ENCODE measurements around the gene GABPA.
"Not testable (repeated sequence)": the region's sequence is repeated elsewhere in the genome, so short reads cannot be mapped to it uniquely, and the experiment has no call there.

GABPA gene

DNA sequence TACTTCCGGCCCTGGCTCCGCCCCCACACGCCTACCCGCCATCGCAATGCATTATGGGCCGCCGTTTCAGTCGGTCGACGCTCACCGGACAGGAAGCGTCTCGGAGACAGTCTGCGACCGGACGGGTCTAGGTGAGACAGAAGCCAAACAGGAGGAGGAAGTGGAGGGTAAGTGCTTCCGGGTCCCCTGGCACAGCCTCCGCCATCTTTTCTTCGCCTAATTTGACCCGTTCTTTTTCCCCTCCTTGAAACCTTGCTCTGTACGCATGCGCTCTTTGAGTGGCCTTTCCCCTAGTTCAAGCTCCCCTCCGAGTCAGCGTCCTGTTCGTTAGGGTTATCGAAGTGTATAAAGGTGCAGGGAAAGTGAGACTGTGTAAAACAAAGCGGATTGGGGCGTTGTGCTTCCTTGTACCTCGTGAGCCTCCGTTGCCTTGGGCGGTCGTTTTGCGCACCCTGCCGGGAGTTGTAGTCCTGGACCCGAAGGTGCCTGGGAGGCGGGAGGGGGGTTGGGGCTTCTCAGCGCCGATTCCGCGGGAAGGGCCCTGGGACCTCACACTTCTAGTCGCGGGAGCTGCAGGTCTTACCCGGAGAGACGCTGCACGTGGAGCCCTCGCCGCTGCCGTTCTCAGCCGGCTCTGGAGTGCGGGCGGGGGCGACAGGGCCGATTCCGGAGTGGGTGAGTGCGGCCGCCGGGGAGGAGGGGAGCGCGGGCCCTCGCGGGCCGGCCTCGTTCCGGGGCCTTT is at the start of gene GABPA, which contains the start of gene ATP5PF:
GABPA (plus strand) TSS at position 69 of the 742 bp plus-strand sequence. CDS start 6,627 bp downstream, outside the sequence.
ATP5PF (minus strand) TSS at position 1 of the 742 bp plus-strand sequence. CDS start 5,110 bp downstream, outside the sequence.
- in situ Hi-C loops (cut with MboI; ENCODE audit: low sequenced_read_pairs): no loop called here

DNA sequence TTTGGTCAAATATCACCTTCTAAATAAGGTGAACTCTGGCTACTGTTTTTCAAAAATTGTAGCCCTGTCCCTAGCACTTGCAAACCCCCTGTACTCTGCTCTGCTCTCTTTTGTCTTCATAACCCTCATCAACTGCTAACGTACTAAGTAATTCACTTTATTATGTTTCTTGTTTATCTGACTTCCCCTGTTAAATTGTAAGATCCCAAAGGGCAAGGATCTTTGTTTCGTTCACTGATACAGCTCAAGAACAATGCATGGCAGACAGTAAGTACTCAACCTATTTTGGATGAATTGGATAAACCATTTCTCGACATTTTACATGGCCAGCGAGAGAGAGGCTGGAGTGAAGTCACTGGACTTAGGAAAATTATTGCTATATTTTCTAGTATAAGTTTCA is 47.0 kb upstream of the GABPA start:
- in situ Hi-C loops (cut with MboI; ENCODE audit: low sequenced_read_pairs): no loop called here

DNA sequence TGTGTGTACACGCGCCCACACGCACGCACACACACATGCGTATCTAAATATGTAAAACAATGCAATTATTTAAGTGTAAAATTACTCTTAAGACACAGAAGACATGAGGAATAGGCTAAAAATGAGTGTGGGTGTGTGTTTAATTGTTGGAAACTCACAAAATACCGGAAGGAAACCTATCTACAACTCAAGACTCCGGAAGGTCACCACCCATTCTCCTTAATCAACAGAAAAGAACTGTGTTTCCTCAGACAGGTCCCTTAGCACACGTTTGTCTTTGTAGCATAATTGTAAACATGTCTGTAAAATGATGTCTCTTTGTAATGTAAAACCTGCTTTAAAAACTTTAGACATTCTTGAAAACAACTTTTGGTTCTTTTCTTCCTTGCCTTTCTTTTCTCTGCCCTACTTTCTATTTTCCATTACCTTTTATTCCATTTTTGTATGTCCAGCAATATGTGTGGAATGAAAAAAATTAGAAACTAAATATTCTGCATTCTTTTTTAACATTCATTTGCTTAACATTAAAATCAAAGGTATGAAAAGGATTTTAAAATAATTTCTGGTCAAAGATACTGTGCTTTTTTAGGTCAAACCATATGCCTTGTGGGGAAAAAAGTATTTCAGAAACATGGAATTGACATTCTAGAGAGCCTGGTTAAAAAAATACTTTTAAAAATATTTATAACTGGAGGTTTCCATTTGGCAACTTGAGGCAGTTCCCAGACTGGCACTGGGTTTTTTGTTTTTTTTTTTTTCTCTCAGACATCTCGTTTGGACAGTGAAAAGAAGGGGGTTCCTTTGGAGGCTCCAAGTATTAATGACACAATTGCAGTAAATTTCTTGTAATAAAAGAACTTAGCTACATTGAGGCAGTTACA is 46.3 kb upstream of the GABPA start:
- in situ Hi-C loops (cut with MboI; ENCODE audit: low sequenced_read_pairs): no loop called here

DNA sequence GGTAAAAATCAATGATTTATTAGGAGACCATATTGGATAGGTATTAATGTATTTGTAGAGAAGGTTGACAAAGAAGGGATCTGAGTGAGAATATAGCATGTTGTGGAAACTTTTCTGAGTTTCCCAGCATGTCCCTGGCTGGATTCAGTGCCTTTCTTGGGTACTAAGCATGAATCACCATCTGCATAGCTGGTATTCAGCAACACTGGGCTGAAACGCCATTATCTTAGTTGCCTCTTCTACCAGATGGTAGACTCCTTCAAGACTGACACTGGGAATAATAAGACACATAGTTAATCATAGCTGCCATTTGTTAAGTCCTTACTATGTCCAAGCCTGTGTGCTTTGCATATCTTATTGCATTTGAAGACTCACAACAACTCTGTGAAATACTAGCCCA is 45.5 kb upstream of the GABPA start:
- in situ Hi-C loops (cut with MboI; ENCODE audit: low sequenced_read_pairs): no loop called here

DNA sequence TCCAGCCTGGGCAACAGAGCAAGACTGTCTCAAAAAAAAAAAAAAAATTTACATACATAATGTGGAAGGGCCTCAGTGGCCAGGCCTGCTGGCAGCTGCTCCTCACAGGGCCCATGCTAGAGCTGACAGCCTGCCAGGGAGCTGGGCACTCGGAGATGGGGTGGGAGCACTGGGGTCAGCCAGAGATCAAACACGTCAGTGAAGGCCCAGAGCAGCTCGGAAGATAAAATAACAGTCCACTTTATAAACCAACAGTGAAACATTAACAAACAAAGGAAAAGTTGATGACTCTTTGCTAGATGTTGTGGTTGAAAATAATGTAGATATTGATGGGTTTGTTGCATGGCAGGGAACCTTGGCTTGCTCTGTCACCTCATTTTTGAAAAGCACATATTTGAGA is 42.8 kb upstream of the GABPA start:
- in situ Hi-C loops (cut with MboI; ENCODE audit: low sequenced_read_pairs): no loop called here

DNA sequence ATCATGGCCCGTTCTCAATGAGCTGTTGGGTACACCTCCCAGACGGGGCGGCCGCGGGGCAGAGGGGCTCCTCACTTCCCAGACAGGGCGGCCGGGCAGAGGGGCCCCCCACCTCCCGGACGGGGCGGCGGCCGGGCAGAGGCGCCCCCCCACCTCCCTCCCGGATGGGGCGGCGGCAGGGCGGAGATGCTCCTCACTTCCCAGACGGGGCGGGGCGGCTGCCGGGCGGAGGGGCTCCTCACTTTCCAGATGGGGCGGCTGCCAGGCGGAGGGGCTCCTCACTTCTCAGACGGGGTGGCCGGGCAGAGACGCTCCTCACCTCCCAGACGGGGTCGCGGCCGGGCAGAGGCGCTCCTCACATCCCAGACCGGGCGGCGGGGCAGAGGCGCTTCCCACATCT is 39.3 kb upstream of the GABPA start:
- in situ Hi-C loops (cut with MboI; ENCODE audit: low sequenced_read_pairs): not testable (repeated sequence)

DNA sequence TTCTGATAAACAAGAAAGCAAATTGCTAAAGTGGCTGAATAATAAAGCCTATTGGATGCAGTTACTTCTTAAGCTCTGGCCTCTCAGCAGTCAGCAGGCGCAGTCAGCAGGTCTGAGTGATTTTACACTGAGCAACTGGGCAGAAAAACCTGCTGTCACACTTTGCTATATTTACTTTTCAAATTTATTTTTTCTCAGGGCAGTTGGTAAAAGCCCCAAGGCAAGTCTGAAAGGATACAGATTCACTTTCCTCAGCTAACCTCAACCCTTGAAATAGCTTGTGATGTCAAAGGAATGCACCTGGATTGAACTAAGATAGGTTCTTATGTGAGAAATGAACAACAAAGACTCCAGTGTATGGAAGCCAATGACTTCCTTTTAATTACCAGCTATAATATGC is 34.0 kb upstream of the GABPA start:
- in situ Hi-C loops (cut with MboI; ENCODE audit: low sequenced_read_pairs): no loop called here

DNA sequence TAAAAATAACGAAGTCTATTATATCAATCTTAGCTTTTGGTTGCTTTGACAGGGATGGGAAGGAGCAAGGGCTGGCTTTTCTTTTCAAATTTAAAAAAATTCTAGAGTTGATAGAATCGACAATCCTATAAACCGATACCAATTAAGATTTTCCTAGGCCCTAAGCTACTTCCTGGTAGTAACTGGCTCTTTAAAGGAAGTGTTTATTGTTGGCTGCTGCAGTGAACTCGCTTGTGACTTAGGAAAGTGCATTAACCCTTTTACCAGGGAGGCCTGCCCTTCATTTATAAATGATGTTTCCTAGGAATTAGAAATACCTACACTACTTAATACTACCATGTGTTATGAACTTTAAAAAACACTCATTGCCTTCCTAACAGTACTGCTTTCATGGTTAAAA is 33.2 kb upstream of the GABPA start:
- in situ Hi-C loops (cut with MboI; ENCODE audit: low sequenced_read_pairs): no loop called here

DNA sequence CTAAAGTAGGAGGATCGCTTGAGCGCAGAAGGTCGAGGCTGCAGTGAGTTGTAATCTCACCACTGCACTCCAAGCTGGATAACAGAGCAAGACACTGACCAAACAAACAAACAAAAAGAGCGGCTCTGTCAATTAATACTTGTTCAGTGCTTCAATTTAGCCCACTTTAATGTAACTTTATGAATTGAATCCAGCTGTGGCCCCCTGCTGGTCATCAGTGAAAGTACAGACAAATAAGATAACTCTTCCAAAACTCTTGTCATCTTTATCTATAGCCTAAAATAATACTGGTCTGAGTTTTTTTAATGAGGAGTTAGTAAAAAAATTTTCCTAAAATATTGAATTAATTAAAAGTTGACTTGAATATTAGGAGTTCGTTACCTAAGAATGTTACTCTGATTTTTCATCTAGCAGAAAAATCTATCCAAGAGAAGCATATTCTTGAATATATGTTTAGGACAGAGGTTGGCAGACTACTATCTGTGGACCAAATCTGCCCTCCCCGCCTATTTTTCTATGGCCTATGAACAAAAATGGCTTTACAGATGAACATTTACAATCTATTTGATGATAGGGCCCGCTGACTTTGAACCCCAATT is 26.2 kb upstream of the GABPA start:
- in situ Hi-C loops (cut with MboI; ENCODE audit: low sequenced_read_pairs): no loop called here

DNA sequence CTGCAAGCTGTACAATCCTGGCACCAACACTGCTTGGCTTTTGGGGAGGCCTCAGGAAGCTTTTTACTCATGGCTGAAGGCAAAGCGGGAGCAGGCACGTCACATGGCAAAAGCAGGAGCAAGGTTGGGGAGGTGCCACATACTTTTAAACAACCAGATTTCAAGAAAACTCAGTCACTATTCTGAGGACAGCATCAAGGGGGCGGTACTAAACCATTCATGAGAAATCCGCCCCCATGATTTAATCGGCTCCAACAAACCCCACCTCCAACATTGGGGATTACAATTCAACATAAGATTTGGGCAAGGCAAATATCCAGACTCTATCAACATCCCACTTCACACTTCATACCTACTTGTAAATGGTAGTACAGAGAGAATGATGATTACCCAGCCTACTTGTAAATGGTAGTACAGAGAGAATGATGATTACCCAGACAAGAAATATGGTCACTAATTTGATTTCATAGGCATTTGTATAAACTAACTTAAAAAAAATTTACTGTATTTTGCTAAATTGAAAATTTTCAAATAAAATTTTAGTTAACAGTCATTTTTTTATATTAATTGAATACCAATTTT is 25.0 kb upstream of the GABPA start:
- in situ Hi-C loops (cut with MboI; ENCODE audit: low sequenced_read_pairs): no loop called here

DNA sequence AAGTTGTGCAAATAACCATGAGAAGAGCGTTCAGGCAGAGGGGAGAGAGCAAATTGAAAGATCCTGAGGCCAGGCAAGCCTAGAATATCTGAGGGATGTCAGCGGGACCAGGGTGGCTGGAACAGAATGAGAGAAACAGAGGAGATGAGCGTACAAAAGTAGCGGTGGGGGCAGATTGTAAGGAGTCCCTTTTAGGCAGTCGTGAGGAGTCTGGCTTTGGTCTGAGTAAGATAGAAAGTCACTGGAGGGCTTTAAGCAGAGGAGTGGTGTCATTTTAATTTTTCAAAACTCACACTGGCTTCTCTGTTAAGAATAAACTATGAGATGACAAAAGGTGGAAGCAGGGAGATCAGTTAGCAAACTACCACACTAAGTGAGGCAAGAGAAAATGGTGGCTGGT is 24.2 kb upstream of the GABPA start:
- in situ Hi-C loops (cut with MboI; ENCODE audit: low sequenced_read_pairs): no loop called here

DNA sequence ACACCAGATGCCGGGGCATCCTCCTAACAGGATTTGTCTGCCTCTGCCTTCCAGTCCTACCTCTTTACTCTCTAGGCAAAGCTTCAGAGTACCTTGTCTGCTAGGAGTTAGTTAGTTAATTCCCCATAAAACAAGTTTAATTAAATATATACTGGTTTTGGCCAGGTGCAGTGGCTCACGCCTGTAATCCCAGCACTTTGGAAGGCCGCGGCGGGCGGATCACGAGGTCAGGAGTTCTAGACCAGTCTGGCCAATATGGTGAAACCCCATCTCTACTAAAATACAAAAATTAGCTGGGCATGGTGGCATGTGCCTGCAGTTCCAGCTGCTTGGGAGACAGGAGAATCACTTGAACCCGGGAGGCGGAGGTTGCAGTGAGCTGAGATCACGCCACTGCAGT is 20.7 kb upstream of the GABPA start:
- in situ Hi-C loops (cut with MboI; ENCODE audit: low sequenced_read_pairs): not testable (repeated sequence)

DNA sequence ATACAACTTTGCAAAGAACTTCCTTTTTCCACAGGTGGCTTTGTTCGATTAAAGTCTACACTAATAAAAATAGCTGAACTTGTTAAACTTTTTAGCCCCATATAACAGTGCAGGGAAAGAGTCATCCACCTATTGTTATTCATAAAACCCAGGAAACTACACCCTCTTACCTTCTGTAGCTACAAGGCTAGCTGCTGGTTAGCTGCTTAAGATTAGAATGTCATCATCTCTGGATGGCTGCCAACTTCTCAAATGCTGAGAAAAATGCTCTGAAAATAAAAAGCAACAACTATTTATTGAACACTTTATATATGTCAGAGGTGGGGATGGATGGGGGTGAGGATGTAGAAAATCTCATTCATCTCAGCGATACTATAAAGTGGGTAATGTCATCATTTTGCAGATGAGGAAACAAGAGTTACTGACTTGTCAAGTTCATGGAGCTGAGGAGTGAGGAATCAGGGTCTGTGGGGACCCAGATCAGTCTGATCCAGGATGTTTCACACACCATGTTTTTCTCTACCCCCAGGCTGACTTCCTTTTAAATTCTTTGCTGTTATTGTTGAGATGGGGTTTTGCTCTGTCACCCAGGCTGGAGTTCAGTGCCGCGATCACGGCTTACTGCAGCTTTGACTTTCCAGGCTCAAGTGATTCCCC is 17.2 kb upstream of the GABPA start:
- in situ Hi-C loops (cut with MboI; ENCODE audit: low sequenced_read_pairs): no loop called here

DNA sequence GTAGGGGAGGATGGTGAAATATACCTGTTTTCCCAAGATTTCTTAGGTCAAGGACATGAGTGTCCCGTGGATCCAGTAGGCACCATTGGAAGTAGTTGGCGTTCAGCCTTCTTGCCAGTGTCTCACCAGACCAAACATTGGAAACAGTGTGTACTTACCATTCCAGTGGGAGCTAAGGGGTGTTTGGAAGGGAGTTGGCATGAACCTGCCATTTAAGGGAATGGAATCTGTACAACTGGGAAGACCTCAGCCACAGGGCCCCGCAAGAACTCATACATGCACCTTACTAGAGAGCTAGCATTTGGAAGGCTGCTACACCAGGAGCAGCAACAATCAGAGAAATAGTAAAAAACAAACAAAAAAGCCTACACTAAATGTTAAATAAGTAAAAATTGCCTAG is 12.8 kb upstream of the GABPA start:
- in situ Hi-C loops (cut with MboI; ENCODE audit: low sequenced_read_pairs): no loop called here

DNA sequence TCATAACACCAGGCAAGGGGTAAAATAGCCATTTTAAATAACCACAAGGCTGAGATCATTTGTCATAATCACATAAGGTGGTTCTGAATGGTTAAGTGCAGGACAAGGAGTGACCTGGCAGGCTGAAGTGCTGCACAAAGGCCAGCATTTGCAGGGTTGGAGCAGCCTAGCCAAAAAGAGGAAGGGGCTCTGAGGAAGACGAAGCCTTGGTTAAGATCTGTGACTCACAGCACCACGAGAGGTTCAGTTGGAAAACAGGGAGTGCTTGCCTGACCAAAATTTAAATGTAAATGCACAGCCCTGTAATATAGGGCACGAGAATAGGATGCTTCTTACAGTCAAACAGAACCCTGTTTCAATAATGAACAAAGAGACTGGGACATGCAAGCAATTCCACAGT is 12.1 kb upstream of the GABPA start:
- in situ Hi-C loops (cut with MboI; ENCODE audit: low sequenced_read_pairs): no loop called here

DNA sequence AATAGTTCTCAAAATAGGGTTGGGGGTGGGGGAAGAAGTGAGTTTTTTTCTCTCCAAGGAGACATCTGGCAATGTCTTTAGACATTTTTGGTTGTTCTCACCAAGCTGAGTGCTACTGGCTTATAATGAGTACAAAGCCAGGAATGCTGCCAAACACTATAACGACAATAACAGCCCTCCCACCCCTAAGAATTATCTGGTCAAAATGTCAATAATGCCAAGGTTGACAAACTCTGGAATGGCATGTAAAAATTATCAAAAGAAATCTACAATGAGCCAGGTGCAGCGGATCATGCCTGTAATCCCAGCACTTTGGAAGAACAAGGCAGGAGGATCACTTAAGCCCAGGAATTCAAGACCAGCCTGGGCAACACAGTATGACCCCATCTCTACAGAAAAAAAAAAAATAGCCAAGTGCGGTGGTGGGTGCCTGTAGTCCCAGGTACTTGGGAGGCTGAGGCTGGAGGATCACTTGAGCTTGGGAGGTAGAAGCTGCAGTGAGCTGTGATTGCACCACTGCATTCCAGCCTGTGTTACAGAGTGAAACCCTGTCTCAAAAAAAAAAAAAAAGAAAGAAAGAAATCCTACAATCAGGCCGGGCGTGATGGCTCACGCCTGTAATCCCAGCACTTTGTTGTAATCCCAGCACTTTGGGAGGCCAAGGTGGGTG is 2.5 kb upstream of the GABPA start:
- in situ Hi-C loops (cut with MboI; ENCODE audit: low sequenced_read_pairs): no loop called here

DNA sequence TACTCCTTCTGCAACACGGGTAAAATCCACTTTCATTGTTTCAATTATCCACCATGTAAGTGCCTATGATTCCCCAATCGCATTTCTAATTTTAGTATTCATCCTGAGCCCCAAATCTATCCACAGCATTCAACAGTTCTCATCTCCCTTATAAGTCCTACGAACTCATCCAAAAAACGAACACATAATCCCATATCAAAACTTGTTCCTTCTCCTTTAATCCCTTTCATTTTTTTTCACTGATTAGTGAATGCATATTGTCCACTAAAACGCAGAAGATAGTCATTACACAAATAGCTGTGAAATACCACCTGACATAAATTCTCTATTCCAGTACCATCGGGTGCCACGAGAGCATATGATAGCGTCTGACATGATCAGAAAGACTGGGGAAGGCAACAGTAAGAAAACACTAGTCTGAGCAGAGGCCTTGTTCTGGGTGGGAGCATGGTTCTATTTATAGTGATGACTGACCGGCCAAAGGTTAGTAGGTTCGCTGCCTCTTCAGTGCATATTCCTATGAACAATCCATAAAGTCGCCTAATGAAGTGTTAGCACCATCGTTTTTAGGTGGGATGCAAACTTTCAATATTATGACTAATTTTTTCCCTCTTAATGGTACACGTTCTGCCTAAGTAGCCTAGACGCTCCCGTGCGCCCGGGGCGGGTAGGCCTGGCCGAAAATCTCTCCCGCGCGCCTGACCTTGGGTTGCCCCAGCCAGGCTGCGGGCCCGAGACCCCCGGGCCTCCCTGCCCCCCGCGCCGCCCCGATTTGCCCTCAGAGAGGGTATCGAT is 716 bp upstream of the GABPA start:
- in situ Hi-C loops (cut with MboI; ENCODE audit: low sequenced_read_pairs): no loop called here

DNA sequence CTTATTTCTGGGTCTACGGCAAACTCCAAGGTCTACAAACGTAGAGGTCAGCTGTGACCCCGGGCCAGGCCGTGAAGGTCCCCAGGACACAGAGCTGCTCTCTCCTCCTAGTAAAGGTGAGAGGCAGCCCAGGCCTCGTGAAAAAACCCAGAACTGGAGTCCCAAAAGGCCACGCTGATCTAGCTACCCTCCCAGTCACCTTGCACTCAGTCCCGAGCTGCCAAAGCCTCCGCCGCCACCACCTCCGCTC is 193 bp upstream of the GABPA start:
- in situ Hi-C loops (cut with MboI; ENCODE audit: low sequenced_read_pairs): no loop called here

DNA sequence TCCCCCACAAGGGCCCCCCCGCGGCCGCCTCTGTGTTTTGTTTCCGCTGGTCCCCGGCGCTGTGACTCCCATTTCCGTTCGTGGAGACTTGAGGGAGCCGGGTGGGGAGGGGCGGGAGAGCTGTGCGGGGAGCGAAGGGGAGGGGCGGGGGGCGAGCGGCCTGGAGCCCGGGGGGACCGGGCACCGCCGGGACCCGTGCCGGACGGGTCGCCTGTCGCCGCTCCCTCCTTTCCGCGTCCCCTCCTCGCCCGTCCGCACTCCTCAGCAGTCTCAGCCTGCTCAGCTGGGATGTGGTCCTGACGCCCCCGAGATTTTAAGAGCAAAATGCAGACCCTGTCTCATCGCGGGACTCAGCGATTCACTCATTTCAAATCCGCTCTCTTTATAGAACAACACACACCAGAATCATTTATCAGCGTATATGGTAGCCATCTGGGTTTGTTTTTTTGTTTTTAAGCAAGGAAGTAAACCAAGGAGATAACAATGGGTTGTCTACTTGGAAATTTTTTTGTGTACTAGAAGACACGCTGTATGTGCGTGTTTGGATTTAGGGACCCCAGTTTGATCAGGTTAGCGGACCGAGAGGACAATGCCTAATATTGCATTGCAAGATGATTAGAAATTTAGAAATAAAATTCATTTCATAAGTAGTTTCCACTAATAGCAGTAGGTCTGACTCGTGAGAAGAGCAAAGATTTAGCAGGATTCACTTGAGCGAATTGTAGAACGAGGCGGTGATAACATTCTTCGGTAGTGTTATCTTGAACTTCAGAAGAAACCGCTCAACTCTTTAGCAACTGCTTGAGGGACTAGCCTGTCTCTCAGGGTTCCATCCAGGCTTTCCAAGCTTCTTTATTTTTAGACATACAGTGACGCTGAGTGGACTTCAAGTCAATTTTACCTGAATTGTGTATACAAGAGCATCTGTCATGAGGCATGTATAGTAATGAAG is 1.1 kb downstream of the GABPA start:
- in situ Hi-C loops (cut with MboI; ENCODE audit: low sequenced_read_pairs): no loop called here

Measured in HL-60/S4 treated with retinoic acid at 250 ng/mL for 4 days and 3 days (cell line).